HG02610 (cell line): Measurements from ENCODE around the gene B3GALT2.

ENCODE experiments used
- ATAC-seq: cut with Tn5 transposase; IDR thresholded peaks from one replicate; pipeline ENCODE4 v1.9.1; 2021; ENCODE audit warnings: mild to moderate bottlenecking, moderate library complexity; ENCODE audit not compliant: unreplicated experiment

The B3GALT2 gene

GRCh38 chr1:193183019-193183627 is 3.3 kb downstream of the B3GALT2 start:
- peak; percentile 43 for ATAC-seq

GRCh38 chr1:193181985-193182384 is 4.4 kb downstream of the B3GALT2 start:
- ATAC-seq = no peak

- no peak for ATAC-seq
Measured at GRCh38 chr1:193181536-193181935, 4.9 kb downstream of the B3GALT2 start.

- ATAC-seq = no peak
Measured at GRCh38 chr1:193179094-193179493, 7.3 kb downstream of the B3GALT2 start.

GRCh38 chr1:193176788-193177187 is 9.6 kb downstream of the B3GALT2 start:
- ATAC-seq = no peak

DNA sequence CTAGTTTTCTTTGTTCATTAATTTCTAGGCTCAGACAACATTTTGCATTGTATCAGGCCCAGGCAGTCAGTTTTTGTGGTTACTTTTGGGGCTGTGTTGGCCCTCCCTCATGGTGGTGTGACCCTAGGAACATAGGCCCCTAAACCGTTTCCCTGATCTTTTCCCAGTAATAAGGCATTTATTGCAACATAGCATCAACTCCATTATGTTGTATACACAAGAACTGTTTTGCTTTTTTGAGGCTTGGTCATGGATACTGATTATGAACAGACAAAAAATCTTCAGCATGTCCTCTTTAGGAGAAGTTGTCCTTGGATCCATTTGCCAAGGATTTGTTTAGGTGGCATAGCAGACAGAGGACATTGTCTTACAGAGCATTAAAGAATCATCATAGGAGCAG is 10.3 kb downstream of the B3GALT2 start:
- no peak for ATAC-seq

DNA sequence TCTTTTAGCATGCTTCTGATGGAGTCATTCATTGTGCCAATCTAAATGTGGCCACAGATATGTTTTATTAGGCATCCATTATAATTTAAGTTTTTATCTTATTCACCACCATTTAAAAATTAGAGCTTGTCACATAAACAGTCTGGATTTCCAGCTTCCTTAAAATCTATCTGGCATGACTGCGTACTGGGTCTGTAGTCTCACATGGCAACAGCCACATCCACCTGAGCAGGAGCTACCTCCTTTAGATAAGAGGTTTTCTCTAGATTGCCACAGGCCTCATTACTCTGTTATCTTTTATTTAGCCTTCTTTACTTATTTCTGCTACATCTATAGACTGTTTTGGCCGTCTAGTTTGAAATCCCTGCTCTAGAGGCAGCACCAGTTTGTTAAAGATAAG is 29.1 kb downstream of the B3GALT2 start:
- ATAC-seq = no peak

GRCh38 chr1:193156822-193157142 is 29.6 kb downstream of the B3GALT2 start:
- no peak for ATAC-seq

GRCh38 chr1:193156117-193156821 is 30.1 kb downstream of the B3GALT2 start:
- ATAC-seq = no peak

- ATAC-seq = no peak
Measured at GRCh38 chr1:193144999-193145398, 41.4 kb downstream of the B3GALT2 start.

- ATAC-seq = no peak
Measured at GRCh38 chr1:193144361-193144938, 42.0 kb downstream of the B3GALT2 start.

GRCh38 chr1:193143285-193143684 is 43.1 kb downstream of the B3GALT2 start:
- ATAC-seq = no peak

DNA sequence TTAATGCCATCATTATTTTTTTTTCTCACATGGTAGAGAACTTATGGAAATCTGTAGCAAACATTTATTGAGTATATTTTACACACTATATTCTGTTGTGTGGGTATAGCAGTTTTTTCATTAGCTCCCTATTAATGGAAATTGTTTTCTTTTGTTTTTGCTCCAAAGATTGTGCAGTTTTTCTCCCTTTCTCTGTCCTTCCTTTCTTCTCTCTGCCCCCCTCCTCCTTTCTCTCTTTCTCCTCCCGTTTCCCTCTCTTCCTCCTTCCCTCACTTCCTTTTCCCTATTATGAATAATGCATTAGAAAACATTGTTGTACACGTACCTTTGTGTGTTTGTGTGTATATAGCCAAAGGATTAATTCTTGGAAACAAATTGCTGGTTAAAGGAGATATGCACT is 44.0 kb downstream of the B3GALT2 start:
- ATAC-seq = no peak

DNA sequence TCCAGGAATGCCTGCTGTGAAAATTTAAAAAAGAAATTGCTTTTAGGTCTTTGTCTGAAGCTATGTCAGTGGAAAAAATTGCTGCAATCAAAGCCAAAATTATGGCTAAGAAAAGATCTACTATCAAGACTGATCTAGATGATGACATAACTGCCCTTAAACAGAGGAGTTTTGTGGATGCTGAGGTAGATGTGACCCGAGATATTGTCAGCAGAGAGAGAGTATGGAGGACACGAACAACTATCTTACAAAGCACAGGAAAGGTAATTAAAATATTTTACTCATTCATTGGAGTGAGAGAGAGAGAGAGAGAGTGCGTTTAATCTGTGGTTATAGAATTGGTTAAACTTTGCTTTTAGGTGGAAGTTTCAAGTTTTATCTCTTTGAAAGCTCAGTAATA is 44.6 kb downstream of the B3GALT2 start:
- ATAC-seq = no peak

DNA sequence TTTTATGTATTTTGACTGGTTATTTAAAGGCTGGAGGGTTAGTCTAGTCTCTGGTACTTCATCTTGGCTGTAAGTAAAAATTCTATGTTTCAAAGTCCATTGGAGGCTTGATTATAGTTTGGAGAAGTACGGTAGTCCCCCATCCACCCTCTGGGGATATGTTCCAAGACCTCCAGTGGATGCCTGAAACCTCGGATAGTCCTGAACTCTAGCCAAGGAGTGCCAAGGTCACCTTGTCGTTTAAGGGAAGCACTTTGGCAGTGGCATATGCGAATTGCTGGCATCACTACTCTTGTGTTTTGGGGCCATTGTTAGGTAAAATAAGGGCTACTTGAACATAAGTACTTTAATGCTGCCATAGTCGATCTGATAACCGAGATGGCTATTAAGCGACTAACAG is 46.2 kb downstream of the B3GALT2 start:
- no peak for ATAC-seq

DNA sequence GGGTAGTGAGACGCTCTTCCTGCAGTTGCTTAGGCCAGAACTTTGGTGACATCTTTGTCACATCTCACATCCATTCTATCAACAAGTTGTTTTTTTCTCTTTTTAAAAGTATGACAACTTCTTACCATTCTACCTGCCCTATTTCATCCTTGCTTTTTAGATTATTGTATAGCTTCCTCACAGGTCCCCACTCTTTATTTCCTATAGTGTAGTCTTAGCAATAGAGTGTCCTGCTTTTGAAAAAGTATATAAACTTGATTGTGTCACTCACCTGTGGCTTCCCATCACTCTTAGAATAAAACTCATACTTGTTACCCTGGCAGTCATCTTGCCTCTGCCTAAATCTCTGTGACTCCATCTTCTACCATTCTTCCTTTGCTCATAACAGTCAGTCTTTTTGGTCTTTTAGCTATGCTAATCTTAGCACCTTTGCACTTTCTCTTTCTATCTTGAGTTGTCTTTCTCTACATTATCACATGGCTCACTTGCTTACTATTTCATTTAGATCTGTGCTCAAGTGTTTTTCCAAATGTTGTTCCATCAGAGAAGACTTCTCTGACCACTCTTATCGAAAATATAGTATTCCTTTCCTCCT is 55.0 kb downstream of the B3GALT2 start:
- ATAC-seq = peak; percentile 82
